ENCODE data around the gene LAD1.

Gene LAD1

DNA sequence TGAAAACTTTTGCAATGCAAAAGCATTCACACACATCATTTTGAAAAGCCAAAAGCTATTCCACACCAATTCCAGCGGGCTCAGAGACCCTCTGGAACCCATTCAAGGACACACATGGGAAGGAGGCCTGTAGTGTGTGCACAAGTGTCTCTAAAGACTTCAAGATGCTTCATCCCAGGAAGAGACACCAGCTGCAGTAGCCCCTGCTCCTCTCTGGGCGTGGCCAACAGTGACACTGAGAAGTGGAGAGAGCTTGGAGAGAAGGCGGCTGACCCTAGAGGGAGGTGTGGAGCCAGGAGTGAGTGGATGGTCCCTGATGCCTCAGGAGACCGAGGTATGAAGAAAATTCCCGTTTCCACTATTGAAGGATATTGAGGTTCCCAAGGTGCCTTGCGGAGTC, 37.3 kb upstream of the LAD1 start:
- H3K4me3 ChIP-seq (ENCODE audit: low read length): no peak overlapping the region
- TF ChIP-seq, protein P1, sequence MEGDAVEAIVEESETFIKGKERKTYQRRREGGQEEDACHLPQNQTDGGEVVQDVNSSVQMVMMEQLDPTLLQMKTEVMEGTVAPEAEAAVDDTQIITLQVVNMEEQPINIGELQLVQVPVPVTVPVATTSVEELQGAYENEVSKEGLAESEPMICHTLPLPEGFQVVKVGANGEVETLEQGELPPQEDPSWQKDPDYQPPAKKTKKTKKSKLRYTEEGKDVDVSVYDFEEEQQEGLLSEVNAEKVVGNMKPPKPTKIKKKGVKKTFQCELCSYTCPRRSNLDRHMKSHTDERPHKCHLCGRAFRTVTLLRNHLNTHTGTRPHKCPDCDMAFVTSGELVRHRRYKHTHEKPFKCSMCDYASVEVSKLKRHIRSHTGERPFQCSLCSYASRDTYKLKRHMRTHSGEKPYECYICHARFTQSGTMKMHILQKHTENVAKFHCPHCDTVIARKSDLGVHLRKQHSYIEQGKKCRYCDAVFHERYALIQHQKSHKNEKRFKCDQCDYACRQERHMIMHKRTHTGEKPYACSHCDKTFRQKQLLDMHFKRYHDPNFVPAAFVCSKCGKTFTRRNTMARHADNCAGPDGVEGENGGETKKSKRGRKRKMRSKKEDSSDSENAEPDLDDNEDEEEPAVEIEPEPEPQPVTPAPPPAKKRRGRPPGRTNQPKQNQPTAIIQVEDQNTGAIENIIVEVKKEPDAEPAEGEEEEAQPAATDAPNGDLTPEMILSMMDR (conservative IDR thresholded peaks at IDR 0.05; ENCODE audit: low read depth, low read length): peak; percentile 16
- no peak for DNase-seq (ENCODE audit: low read depth)

DNA sequence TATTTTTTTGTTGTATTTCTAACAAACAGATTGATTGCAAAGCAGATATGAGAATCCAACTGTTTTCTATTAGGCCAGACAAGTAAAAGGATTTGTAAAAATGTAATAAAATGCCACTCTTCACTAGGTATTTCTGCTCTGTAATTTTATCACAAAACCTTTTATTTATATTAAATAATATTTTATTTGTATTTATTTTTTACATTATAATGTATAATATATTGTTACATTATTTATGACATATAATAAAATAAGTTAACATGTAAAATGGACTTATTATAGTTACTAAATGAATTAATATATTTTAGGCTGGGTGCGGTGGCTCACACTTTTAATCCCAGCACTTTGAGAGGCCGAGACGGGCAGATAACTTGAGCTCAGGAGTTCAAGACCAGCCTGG, 35.1 kb upstream of the LAD1 start:
- TF ChIP-seq, protein P1 (conservative IDR thresholded peaks at IDR 0.05; ENCODE audit: low read depth, low read length): no peak
- no peak overlapping the region for H3K4me3 ChIP-seq (ENCODE audit: low read length)
- DNase-seq (ENCODE audit: low read depth): no peak

DNA sequence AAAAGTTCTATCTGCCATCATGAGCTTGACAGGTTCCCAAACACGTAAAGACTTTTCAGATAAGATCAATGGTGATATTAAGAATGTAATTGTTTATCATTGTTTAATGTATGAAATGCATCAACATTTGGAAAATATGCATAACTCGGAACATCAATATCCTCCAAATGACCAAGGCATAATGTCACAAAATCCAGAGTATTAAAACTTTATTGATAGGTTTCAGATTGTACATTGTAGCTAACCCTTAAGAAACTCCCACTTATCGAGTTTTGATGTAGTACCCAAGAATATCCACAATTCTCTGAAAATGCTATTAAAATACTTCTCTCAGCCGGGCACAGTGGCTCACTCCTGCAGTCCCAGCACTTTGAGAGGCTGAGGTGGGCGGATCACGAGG, 34.5 kb upstream of the LAD1 start:
- H3K4me3 ChIP-seq (ENCODE audit: low read length): no peak overlapping the region
- no peak for DNase-seq (ENCODE audit: low read depth)
- TF ChIP-seq, protein P1 (conservative IDR thresholded peaks at IDR 0.05; ENCODE audit: low read depth, low read length): no peak

DNA sequence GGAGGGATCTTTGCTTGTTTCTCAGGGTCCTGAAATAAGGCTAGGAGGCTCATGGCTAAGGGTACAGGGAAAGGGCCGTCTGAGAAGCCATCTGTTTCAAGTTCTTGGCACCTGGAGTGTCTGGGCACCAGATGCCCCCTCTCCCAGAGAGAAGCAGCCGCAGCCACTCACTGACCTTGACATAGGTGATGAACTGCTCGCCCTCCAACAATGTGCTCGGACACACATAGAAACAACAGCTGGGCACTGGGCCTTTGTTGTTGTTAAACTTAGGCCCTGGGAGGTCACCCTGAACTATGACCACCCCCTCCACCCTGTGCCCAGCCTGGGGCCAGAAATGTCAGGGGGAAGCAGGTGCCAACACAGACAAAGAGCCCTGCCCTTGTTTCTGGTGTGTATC, 31.7 kb upstream of the LAD1 start:
- H3K4me3 ChIP-seq (ENCODE audit: low read length): no peak overlapping the region
- TF ChIP-seq, protein P1 (conservative IDR thresholded peaks at IDR 0.05; ENCODE audit: low read depth, low read length): no peak
- no peak for DNase-seq (ENCODE audit: low read depth)

DNA sequence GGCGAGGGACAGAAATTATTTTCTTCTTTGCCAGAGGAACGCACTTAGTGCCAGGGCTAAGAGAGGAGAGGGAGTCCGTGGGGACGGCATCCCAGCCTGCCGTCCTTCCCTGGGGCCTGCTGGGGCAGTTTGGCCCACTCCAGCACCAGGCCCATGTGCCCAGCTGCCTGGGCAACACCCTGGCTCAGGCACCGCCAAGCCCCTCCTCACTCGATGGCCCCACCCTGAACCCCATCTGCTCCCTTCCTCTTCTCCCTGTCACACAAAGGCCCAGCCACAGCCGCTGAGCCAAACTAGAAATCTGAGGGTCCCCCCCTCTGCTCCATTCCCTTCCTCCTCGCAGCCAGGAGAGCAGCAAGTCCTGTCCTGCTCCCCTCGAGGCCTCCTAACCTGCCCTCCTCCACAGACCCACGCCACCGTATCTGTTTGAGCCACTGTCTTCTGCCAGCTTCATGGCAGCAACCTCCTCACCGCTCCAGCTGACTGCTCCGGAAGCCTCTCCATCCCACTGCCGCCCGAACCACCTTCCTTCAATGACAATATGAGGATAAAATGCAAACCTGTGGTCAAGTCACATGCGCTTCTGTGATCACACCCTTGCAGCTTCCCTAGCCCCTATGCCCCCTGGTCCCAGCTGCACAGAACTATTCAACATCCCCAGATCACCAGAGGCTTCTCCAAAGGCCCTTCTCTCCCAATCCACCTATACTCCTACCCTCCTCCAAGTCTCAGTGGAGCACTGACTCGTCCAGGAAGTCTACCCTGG, 30.8 kb upstream of the LAD1 start:
- no peak for DNase-seq (ENCODE audit: low read depth)
- TF ChIP-seq, protein P1 (conservative IDR thresholded peaks at IDR 0.05; ENCODE audit: low read depth, low read length): no peak

DNA sequence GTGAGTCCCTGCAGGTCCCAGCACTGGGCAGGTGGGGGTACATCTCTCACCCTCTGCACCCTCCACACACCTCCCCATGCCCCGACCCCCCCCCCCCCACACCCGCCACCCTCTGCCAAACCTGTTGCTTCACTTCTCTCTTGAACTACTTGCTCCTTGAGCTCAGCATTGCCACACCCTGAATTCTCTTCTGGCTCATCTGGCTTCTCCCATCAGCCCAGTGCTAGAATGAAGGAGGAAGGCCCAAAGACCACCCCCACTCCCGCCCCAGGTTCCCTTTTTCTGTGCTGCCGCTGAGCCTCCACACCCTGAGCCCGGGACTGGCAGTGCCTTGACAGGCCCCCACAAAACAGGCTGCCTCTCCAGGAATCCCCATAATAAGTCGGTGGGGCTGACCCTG, 28.8 kb upstream of the LAD1 start:
- no peak overlapping the region for H3K4me3 ChIP-seq (ENCODE audit: low read length)
- TF ChIP-seq, protein P1 (conservative IDR thresholded peaks at IDR 0.05; ENCODE audit: low read depth, low read length): no peak
- no peak for DNase-seq (ENCODE audit: low read depth)

More for the DNA sequence above, 30.8 kb upstream of the LAD1 start:
- H3K4me3 ChIP-seq (ENCODE audit: low read length): no peak overlapping the region

All from retinal pigment epithelial cell (primary cell).